ENCODE measurements around the gene ASTE1.
"Not testable (repeated sequence)": the region's sequence is repeated elsewhere in the genome, so short reads cannot be mapped to it uniquely, and the experiment has no call there.

Gene ASTE1

DNA sequence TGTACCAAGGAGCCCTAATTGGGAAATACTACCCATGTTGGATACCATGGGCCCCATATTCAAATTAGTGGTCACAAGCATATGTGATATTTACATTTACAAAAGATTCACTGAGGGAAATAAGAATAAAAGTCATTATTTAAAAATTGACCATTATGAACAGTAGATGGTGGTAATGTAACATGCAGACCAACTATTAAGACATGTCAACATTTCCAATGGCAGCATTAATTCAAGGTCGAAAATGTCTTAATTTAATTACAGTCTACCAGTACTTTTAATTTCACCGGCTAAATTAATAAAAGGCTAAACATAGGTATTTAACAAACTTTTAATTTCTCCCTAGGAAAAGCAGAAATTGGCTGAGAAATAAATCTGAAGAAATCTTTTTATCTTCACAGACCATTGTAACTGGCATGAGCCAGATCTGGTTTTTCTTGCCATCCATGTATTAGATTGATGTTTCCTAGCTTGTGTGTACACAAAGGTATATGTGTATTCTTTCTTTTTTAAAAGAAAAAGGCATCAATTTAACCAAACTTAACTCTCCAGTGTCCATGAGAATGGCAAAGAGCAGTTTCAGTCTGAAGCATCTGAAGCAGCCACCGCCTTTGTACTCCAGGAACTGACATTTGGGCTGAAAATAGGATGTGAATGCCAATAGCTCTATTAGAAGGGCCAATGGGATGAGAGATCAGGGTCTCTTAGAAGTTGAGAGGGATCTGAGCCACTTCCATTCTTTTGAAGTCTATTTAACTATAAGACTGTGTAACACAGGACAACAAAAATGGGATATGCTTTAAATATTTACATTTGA, 26.6 kb upstream of the ASTE1 start:
- no peak overlapping the region for H3K4me3 ChIP-seq (ENCODE audit: low read depth, low read length)
- DNase-seq (ENCODE audit: low read depth): peak; percentile 4
- TF ChIP-seq POLR2A (IDR thresholded peaks at IDR 0.05; ENCODE audit: extremely low read depth, insufficient read length) (no peak), MYC (IDR thresholded peaks at IDR 0.05; ENCODE audit: low read depth, low read length) (no peak)
- TF ChIP-seq, protein P1, sequence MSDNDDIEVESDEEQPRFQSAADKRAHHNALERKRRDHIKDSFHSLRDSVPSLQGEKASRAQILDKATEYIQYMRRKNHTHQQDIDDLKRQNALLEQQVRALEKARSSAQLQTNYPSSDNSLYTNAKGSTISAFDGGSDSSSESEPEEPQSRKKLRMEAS (IDR thresholded peaks at IDR 0.05; ENCODE audit: low read depth, low read length): no peak
- TF ChIP-seq, protein P2, sequence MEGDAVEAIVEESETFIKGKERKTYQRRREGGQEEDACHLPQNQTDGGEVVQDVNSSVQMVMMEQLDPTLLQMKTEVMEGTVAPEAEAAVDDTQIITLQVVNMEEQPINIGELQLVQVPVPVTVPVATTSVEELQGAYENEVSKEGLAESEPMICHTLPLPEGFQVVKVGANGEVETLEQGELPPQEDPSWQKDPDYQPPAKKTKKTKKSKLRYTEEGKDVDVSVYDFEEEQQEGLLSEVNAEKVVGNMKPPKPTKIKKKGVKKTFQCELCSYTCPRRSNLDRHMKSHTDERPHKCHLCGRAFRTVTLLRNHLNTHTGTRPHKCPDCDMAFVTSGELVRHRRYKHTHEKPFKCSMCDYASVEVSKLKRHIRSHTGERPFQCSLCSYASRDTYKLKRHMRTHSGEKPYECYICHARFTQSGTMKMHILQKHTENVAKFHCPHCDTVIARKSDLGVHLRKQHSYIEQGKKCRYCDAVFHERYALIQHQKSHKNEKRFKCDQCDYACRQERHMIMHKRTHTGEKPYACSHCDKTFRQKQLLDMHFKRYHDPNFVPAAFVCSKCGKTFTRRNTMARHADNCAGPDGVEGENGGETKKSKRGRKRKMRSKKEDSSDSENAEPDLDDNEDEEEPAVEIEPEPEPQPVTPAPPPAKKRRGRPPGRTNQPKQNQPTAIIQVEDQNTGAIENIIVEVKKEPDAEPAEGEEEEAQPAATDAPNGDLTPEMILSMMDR (IDR thresholded peaks at IDR 0.05; ENCODE audit: low read depth, low read length): no peak

DNA sequence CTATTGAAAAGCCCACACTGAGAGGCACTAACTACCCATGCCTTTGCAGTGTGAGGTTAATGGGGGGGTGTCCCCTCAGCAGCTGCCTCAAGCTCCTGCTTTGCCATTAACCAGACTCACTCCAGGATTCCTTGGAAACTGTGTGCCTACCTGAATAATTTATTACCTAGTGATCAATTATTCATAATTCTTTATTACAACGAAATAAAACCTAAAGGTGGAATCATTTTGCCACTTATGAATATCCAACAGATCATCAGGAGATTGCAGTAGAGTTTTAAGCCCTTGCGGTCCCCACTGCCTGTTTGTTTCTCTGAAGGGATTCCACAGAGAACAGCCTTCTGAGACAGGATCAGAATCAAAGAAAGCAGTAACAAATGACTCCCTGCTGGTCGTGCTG, 23.4 kb upstream of the ASTE1 start:
- no peak for DNase-seq (ENCODE audit: low read depth)
- TF ChIP-seq POLR2A (IDR thresholded peaks at IDR 0.05; ENCODE audit: extremely low read depth, insufficient read length) (no peak), MYC (IDR thresholded peaks at IDR 0.05; ENCODE audit: low read depth, low read length) (no peak)
- TF ChIP-seq, protein P2 (IDR thresholded peaks at IDR 0.05; ENCODE audit: low read depth, low read length): no peak
- TF ChIP-seq, protein P1 (IDR thresholded peaks at IDR 0.05; ENCODE audit: low read depth, low read length): no peak
- H3K4me3 ChIP-seq (ENCODE audit: low read depth, low read length): no peak overlapping the region

DNA sequence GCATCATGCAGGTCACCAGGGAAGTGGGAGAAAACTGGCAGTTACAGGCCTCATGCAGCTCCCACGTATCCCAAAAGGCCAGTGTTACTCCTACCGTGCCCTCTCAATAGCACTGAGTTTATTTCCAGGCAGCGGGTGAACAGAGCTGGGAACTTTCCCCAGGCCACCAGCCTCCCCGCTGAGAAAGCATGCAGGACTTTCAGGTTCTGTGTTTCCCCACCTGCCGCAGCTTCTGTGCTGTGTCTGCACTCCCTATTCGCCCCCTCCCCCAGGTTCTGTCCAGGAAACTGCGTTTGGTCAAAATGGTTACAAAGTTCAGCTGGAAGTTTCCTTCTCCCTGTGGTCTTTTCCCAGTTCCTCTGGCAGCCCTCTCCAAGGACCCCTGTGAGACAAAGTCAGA, 21.4 kb upstream of the ASTE1 start:
- TF ChIP-seq POLR2A (IDR thresholded peaks at IDR 0.05; ENCODE audit: extremely low read depth, insufficient read length) (no peak), MYC (IDR thresholded peaks at IDR 0.05; ENCODE audit: low read depth, low read length) (no peak)
- TF ChIP-seq, protein P2 (IDR thresholded peaks at IDR 0.05; ENCODE audit: low read depth, low read length): no peak
- TF ChIP-seq, protein P1 (IDR thresholded peaks at IDR 0.05; ENCODE audit: low read depth, low read length): no peak
- DNase-seq (ENCODE audit: low read depth): no peak
- no peak overlapping the region for H3K4me3 ChIP-seq (ENCODE audit: low read depth, low read length)

DNA sequence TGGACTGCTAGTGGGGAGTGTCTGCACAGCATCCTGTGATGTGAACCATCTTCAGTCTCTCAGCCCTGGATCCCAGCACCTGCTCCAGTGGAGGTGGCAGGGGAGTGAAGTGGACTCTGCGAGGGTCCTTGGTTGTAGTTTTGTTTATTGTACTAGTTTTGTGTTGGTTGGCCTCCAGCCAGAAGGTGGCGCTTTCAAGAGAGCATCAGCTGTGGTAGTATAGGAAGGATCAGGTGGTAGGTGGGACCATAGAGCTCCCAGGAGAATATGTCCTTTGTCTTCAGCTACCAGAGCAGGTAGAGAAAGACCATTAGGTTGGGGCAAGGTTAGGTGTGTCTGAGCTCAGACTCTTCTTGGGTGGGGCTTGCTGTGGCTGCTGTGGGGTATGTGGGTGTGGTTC, 21.0 kb upstream of the ASTE1 start:
- DNase-seq (ENCODE audit: low read depth): no peak
- TF ChIP-seq MYC (IDR thresholded peaks at IDR 0.05; ENCODE audit: low read depth, low read length): no peak
- TF ChIP-seq, protein P1 (IDR thresholded peaks at IDR 0.05; ENCODE audit: low read depth, low read length): no peak
- TF ChIP-seq, protein P2 (IDR thresholded peaks at IDR 0.05; ENCODE audit: low read depth, low read length): peak; percentile 25
- no peak overlapping the region for H3K4me3 ChIP-seq (ENCODE audit: low read depth, low read length)

DNA sequence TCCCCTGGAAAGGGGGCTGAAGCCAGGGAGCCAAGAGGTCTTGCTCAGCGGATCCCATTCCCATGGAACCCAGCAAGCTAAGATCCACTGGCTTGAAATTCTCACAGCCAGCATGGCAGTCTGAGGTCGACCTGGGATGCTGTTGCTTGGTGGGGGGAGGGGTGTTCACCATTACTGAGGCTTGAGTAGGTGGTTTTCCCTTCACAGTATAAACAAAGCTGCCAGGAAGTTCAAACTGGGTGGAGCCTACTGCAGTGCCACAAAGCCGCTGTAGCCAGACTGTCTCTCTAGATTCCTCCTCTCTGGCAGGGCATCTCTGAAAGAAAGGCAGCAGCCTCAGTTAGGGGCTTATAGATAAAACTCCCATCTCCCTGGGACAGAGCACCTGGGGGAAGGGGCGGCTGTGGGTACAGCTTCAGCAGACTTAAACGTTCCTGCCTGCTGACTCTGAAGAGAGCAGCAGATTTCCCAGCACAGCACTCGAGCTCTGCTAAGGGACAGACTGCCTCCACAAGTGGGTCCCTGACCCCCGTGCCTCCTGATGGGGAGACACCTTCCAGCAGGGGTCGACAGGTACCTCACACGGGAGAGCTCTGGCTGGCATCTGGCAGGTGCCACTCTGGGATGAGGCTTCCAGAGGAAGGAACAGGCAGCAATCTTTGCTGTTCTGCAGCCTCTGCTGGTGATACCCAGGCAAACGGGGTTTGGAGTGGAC, 15.8 kb upstream of the ASTE1 start:
- not testable (repeated sequence) for H3K4me3 ChIP-seq (ENCODE audit: low read depth, low read length); DNase-seq (ENCODE audit: low read depth)

DNA sequence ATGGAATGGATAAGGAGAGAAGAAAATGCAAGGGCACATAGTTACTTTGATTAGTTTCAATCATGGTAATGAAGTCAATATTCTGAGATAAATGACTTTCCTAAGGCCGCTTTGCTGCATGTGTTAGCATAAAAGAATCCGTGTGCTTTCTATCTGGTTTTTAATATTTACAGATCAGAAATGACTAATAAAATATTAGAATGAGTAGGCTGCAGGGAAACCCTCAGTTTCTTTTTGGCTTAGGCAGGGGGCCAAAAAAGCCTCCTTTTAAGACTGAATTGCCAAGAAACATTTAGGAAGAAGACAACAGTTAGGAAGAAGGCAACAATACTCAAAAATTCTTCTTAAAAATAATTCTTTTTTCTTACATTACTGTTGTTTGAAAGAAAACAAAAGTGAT, 11.7 kb upstream of the ASTE1 start:
- no peak overlapping the region for H3K4me3 ChIP-seq (ENCODE audit: low read depth, low read length)
- no peak for TF ChIP-seq MYC (IDR thresholded peaks at IDR 0.05; ENCODE audit: low read depth, low read length)
- TF ChIP-seq, protein P1 (IDR thresholded peaks at IDR 0.05; ENCODE audit: low read depth, low read length): no peak

More for the DNA sequence above, 11.7 kb upstream of the ASTE1 start:
- DNase-seq (ENCODE audit: low read depth): no peak
